GM23338 (cell line): Measurements from ENCODE around the gene LTBP2.

Experiments used
- CTCF ChIP-seq, 2 experiments: fragments of 200-600 bp in 1 of 2; sonication (generic) in 1 of 2; conservative IDR thresholded peaks; 2 replicates each; pipeline versions ENCODE4 v1.5.1 to v1.6.1; 2016 to 2017; ENCODE audit warnings: antibody characterized with exemption in 2 of 2, low read depth in 2 of 2, mild to moderate bottlenecking in 2 of 2, moderate library complexity in 1 of 2
- ETS1 ChIP-seq: IDR thresholded peaks from 2 replicates; pipeline ENCODE4 v1.6.1; 2016; ENCODE audit warnings: antibody characterized with exemption
- EZH2 ChIP-seq: fragments of 200-600 bp; sonication (generic); IDR thresholded peaks from one replicate; pipeline ENCODE4 v1.8.0; 2017; ENCODE audit warnings: antibody characterized with exemption, mild to moderate bottlenecking, low read depth; ENCODE audit not compliant: unreplicated experiment
- EZH2phosphoT487 ChIP-seq: fragments of 200-600 bp; sonication (generic); IDR thresholded peaks from one replicate; pipeline ENCODE4 v1.8.1; 2018; ENCODE audit warnings: antibody characterized with exemption; ENCODE audit not compliant: unreplicated experiment
- JUNB ChIP-seq: IDR thresholded peaks from one replicate; pipeline ENCODE4 v1.6.1; 2016; ENCODE audit warnings: antibody characterized with exemption; ENCODE audit not compliant: unreplicated experiment
- POLR2AphosphoS5 ChIP-seq: IDR thresholded peaks from 2 replicates; pipeline ENCODE4 v1.6.1; 2016; ENCODE audit warnings: antibody characterized with exemption, low read depth
- REST ChIP-seq: IDR thresholded peaks from one replicate; pipeline ENCODE4 v1.6.1; 2018; ENCODE audit warnings: antibody characterized with exemption; ENCODE audit not compliant: unreplicated experiment

GRCh38 chr14:74573421-74574089 is 38.5 kb downstream of the LTBP2 start:
- no peak for TF ChIP-seq ETS1
- no peak for TF ChIP-seq REST
- TF ChIP-seq CTCF (conservative IDR thresholded peaks at IDR 0.05; ENCODE audit: low read depth in 2 of 2): peak; percentile 56 to 76
- no peak for TF ChIP-seq EZH2phosphoT487
- no peak for TF ChIP-seq JUNB
- no peak for TF ChIP-seq POLR2AphosphoS5
- no peak for TF ChIP-seq EZH2
